Stomach smooth muscle (tissue), 2 donors: ENCODE results near the gene UBE2A.

Source experiments
- H3K27ac ChIP-seq: one replicate; pipeline ENCODE4 v1.7.0; 2013; ENCODE audit warnings: mild to moderate bottlenecking, low read length, inconsistent platforms
- H3K27me3 ChIP-seq, 2 donors: one replicate each; pipeline ENCODE4 v1.7.0; 2013; ENCODE audit warnings: low read length in 2 of 2; ENCODE audit not compliant: insufficient read depth in 2 of 2, control insufficient read depth in 1 of 2
- H3K36me3 ChIP-seq, 2 donors: one replicate each; pipeline ENCODE4 v1.7.0; 2013; ENCODE audit warnings: low read length in 2 of 2; ENCODE audit not compliant: control insufficient read depth in 2 of 2, insufficient read depth in 2 of 2
- H3K4me1 ChIP-seq: one replicate; pipeline ENCODE4 v1.7.0; 2013; ENCODE audit warnings: low read length; ENCODE audit not compliant: control insufficient read depth, insufficient read depth
- H3K4me3 ChIP-seq, 2 donors: one replicate each; pipeline ENCODE4 v1.7.0; 2013; ENCODE audit warnings: low read length in 2 of 2
- H3K9ac ChIP-seq, 2 donors: one replicate each; pipeline ENCODE4 v1.7.0; 2013; ENCODE audit warnings: low read length in 2 of 2, mild to moderate bottlenecking in 1 of 2
- H3K9me3 ChIP-seq, 2 donors: one replicate each; pipeline ENCODE4 v1.7.0; 2013; ENCODE audit warnings: low read length in 2 of 2; ENCODE audit not compliant: control insufficient read depth in 2 of 2
- donor health status: healthy.
- donor health status: Pancreatic carcinoma.

UBE2A gene

GRCh38 chrX:119614776-119615175 is 40.4 kb downstream of the UBE2A start:
- H3K9me3 ChIP-seq = no peaks in the 10 kb centered on the region
- no peak overlapping the region for H3K4me3 ChIP-seq
- H3K9ac ChIP-seq = no peak overlapping the region
- no peaks in the 10 kb centered on the region for H3K27me3 ChIP-seq
- no peaks in the 10 kb centered on the region for H3K4me1 ChIP-seq
- no peak overlapping the region for H3K27ac ChIP-seq
- H3K36me3 ChIP-seq = no peaks in the 10 kb centered on the region

GRCh38 chrX:119617517-119618164 is 43.3 kb downstream of the UBE2A start:
- no peak overlapping the region for H3K27ac ChIP-seq

GRCh38 chrX:119618439-119618838 is 44.1 kb downstream of the UBE2A start:
- Histone ChIP-seq H3K36me3 (no peaks in the 10 kb centered on the region), H3K9ac (no peak overlapping the region), H3K27ac (no peak overlapping the region), H3K9me3 (no peaks in the 10 kb centered on the region), H3K27me3 (no peaks in the 10 kb centered on the region), H3K4me1 (no peaks in the 10 kb centered on the region), H3K4me3 (no peak overlapping the region)

More at GRCh38 chrX:119617517-119618164, 43.3 kb downstream of the UBE2A start:
- Histone ChIP-seq H3K4me3 (no peak overlapping the region), H3K4me1 (no peaks in the 10 kb centered on the region), H3K9me3 (no peaks in the 10 kb centered on the region), H3K27me3 (no peaks in the 10 kb centered on the region), H3K9ac (no peak overlapping the region), H3K36me3 (no peaks in the 10 kb centered on the region)

DNA sequence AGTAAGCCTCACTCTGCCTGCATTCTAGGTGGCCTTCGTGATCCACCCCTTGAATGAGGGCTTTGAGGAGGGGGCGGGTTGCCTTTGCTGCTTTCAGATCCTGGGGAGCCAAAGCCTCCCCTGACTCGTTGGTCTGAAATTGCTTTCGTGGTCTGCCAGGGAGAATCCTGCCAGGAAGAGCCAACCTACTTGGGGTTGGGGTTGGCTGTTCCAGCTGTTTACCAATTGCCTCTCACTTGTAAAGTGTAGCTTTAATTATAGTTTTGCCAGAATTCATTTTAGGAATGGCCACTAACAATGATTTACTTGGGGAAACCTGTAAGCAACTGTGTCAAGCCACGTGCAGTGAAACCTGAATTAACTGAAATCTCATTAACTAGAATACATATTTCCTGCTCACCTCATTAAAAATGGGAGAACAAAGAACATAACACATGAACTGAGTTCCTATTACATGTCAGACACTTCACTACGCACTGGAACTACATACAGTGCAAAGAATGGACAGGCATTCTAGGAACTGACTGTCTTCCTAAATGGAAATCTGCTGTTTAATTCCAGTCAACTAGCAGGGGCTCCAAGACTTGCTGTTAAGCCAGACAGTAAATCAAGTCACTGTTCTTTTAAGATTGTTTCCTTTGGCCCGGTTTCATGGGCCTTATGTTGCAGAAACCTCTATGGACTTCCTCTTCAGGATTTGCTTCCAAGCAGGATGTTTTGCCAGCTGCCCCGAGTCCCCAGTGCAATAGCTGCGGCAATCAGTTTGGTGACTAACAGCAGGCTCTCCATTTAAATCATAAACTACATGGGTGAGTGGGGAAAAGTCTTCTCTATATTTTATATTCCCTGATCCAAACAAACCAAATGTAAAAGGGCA is 48.2 kb downstream of the UBE2A start:
- Histone ChIP-seq H3K4me1 (no peaks in the 10 kb centered on the region), H3K9ac (no peak overlapping the region), H3K36me3 (peaks cover 0 to 4% of the 10 kb centered on the region in 2 donors), H3K27me3 (no peaks in the 10 kb centered on the region), H3K4me3 (no peak overlapping the region), H3K27ac (no peak overlapping the region), H3K9me3 (no peaks in the 10 kb centered on the region)

DNA sequence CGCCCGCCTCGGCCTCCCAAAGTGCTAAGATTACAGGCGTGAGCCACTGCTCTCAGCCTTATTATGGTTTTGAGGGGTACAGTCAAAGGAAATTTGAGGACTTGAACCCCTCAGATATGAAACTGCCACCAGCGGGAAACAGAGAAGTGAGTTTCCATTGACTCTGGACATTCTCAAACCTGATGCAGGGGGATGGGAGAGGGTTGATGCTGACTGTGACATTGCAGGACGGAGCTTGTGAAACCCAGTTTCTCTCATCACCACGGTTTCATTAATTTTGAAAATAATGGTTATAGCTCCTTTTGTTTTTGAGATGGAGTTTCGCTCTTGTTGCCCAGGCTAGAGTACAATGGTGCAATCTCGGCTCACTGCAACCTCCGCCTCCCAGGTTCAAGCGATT is 50.1 kb downstream of the UBE2A start:
- no peaks in the 10 kb centered on the region for H3K4me1 ChIP-seq
- H3K27me3 ChIP-seq = no peaks in the 10 kb centered on the region
- H3K4me3 ChIP-seq = no peak overlapping the region
- peaks cover 3 to 7% of the 10 kb centered on the region in 2 donors for H3K36me3 ChIP-seq
- no peak overlapping the region for H3K9ac ChIP-seq
- H3K27ac ChIP-seq = no peak overlapping the region
- H3K9me3 ChIP-seq = no peaks in the 10 kb centered on the region

GRCh38 chrX:119624951-119625668 is 50.7 kb downstream of the UBE2A start:
- H3K36me3 ChIP-seq = peaks cover 4 to 7% of the 10 kb centered on the region in 2 donors
- H3K9me3 ChIP-seq = no peaks in the 10 kb centered on the region
- no peaks in the 10 kb centered on the region for H3K27me3 ChIP-seq
- H3K27ac ChIP-seq = no peak overlapping the region
- no peak overlapping the region for H3K9ac ChIP-seq
- no peak overlapping the region for H3K4me3 ChIP-seq
- H3K4me1 ChIP-seq = no peaks in the 10 kb centered on the region

DNA sequence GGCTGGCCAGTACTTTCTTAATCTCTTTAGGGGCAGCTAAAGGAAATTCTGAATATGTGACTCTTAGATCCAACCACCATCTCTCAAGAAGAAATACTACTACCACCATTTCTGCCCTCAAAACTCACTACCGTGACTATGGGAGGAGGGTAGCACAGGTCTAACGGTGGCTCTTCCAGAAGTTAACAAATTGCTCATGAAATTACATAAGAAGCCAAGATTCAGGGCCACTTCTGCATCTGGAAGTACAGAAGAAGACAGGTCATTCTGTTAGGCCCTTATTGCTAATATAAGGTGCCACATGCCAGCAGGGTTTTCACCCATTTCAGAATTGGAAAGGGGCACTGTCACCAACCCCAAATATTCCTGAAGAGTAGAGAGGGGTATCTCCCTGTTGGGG is 51.5 kb downstream of the UBE2A start:
- H3K9ac ChIP-seq = no peak overlapping the region
- H3K36me3 ChIP-seq = peaks cover 4 to 7% of the 10 kb centered on the region in 2 donors
- no peak overlapping the region for H3K27ac ChIP-seq
- H3K4me1 ChIP-seq = no peaks in the 10 kb centered on the region
- H3K27me3 ChIP-seq = no peaks in the 10 kb centered on the region
- H3K9me3 ChIP-seq = no peaks in the 10 kb centered on the region
- H3K4me3 ChIP-seq = no peak overlapping the region
